HepG2 (cell line): ENCODE data around the gene HNRNPC. TPM values are rescaled to one million over a fixed set of nuclear protein-coding genes. Genes with fewer than 3 reads are reported as not detected.

Experiments
- ARNTL ChIP-seq: sonication (generic); formaldehyde crosslinking; IDR thresholded peaks from 2 replicates; pipeline ENCODE4 v1.4.0; 2020; ENCODE audit warnings: mild to moderate bottlenecking, missing genetic modification reagents
- ERF ChIP-seq: IDR thresholded peaks from 2 replicates; pipeline ENCODE4 v1.6.1; 2018; ENCODE audit warnings: missing biosample characterization, missing genetic modification reagents
- ETV5 ChIP-seq: IDR thresholded peaks from 2 replicates; pipeline ENCODE4 v1.6.1; 2018; ENCODE audit warnings: missing biosample characterization, missing genetic modification reagents, inconsistent platforms, borderline replicate concordance
- FOXK2 ChIP-seq: fragments of 450-650 bp; IDR thresholded peaks from 2 replicates; pipeline ENCODE4 v1.6.1; 2016
- PHF20 ChIP-seq: sonication (generic); formaldehyde crosslinking; IDR thresholded peaks from 2 replicates; pipeline ENCODE4 v1.5.0; 2020; ENCODE audit warnings: mild to moderate bottlenecking, missing genetic modification reagents
- RARA ChIP-seq: IDR thresholded peaks from 2 replicates; pipeline ENCODE4 v1.6.1; 2016; ENCODE audit warnings: missing genetic modification reagents, missing compliant biosample characterization
- SOX5 ChIP-seq: IDR thresholded peaks from 2 replicates; pipeline ENCODE4 v1.6.1; 2016; ENCODE audit warnings: borderline replicate concordance
- SOX6 ChIP-seq, 2 experiments: fragments of 450-650 bp in 1 of 2; sonication (generic) in 1 of 2; formaldehyde crosslinking in 1 of 2; IDR thresholded peaks; 2 replicates each; pipeline versions ENCODE4 v1.4.0 to v1.6.1; 2017 to 2020; ENCODE audit warnings: antibody characterized with exemption in 1 of 2, mild to moderate bottlenecking in 1 of 2, missing genetic modification reagents in 1 of 2
- ZNF543 ChIP-seq: sonication (generic); formaldehyde crosslinking; IDR thresholded peaks from 2 replicates; pipeline ENCODE4 v1.4.0; 2020; ENCODE audit warnings: mild to moderate bottlenecking, missing genetic modification reagents
- ZNF547 ChIP-seq: sonication (generic); formaldehyde crosslinking; IDR thresholded peaks from 2 replicates; pipeline ENCODE4 v1.5.1; 2020; ENCODE audit warnings: mild to moderate bottlenecking, missing genetic modification reagents
- ZNF580 ChIP-seq: IDR thresholded peaks from 2 replicates; pipeline ENCODE4 v1.6.1; 2016; ENCODE audit warnings: low read depth, borderline replicate concordance
- ZNF709 ChIP-seq: sonication (generic); formaldehyde crosslinking; IDR thresholded peaks from 2 replicates; pipeline ENCODE4 v1.5.0; 2020; ENCODE audit warnings: mild to moderate bottlenecking, missing genetic modification reagents
- ZNF720 ChIP-seq: sonication (generic); formaldehyde crosslinking; IDR thresholded peaks from 2 replicates; pipeline ENCODE4 v1.4.0; 2020; ENCODE audit warnings: missing genetic modification reagents
- polyA plus RNA-seq, 8 experiments: library from polyadenylated mRNA; depleted of rRNA in 3 of 8; stranded (reverse) in 7 of 8; unstranded in 1 of 8; fragments of >200 nt; fragmentation: Illumina TruSeq in 4 of 8; extraction: Trizol in 4 of 8; gene quantifications; 2 replicates each; pipeline versions ENCODE4 v1.2.1 to v1.2.3, GENCODE V29; 2011 to 2016; ENCODE audit warnings: low read depth in 4 of 8, missing spikeins in 1 of 8, mixed read lengths in 1 of 8; ENCODE audit not compliant: insufficient read depth in 1 of 8
- total RNA-seq, 5 experiments: library from RNA; depleted of rRNA; stranded (reverse); fragments of >200 nt; fragmentation: Illumina TruSeq; extraction: Trizol; gene quantifications; 2 replicates each; pipeline ENCODE4 v1.2.3, GENCODE V29; 2016; ENCODE audit warnings: low read depth in 1 of 5
- TF ChIP-seq, protein P1 (sequence below), 2 experiments: fragments of 450-650 bp in 1 of 2; sonication (generic) in 1 of 2; formaldehyde crosslinking in 1 of 2; IDR thresholded peaks; 2 replicates each; pipeline versions ENCODE4 v1.6.1 to v1.8.0; 2016 to 2022; ENCODE audit warnings: antibody characterized with exemption in 1 of 2, mild to moderate bottlenecking in 1 of 2, missing genetic modification reagents in 1 of 2
- TF ChIP-seq, protein P2 (sequence below): fragments of 450-650 bp; IDR thresholded peaks from 2 replicates; pipeline ENCODE4 v1.6.1; 2016
- TF ChIP-seq, protein P3 (sequence below): sonication (generic); formaldehyde crosslinking; conservative IDR thresholded peaks from 2 replicates; pipeline ENCODE4 v1.8.0; 2022; ENCODE audit warnings: mild to moderate bottlenecking, moderate library complexity, missing genetic modification reagents

Gene HNRNPC
- total and polyA plus RNA-seq, 2 of the 13 experiments (the other 11 are each of a cell fraction or from before 2014, with no cell fraction given), result 628 to 1,099 TPM

GRCh38 chr14:21308479-21309237 lies 39.4 kb upstream of the HNRNPC start (continued):
- TF ChIP-seq, protein P1, sequence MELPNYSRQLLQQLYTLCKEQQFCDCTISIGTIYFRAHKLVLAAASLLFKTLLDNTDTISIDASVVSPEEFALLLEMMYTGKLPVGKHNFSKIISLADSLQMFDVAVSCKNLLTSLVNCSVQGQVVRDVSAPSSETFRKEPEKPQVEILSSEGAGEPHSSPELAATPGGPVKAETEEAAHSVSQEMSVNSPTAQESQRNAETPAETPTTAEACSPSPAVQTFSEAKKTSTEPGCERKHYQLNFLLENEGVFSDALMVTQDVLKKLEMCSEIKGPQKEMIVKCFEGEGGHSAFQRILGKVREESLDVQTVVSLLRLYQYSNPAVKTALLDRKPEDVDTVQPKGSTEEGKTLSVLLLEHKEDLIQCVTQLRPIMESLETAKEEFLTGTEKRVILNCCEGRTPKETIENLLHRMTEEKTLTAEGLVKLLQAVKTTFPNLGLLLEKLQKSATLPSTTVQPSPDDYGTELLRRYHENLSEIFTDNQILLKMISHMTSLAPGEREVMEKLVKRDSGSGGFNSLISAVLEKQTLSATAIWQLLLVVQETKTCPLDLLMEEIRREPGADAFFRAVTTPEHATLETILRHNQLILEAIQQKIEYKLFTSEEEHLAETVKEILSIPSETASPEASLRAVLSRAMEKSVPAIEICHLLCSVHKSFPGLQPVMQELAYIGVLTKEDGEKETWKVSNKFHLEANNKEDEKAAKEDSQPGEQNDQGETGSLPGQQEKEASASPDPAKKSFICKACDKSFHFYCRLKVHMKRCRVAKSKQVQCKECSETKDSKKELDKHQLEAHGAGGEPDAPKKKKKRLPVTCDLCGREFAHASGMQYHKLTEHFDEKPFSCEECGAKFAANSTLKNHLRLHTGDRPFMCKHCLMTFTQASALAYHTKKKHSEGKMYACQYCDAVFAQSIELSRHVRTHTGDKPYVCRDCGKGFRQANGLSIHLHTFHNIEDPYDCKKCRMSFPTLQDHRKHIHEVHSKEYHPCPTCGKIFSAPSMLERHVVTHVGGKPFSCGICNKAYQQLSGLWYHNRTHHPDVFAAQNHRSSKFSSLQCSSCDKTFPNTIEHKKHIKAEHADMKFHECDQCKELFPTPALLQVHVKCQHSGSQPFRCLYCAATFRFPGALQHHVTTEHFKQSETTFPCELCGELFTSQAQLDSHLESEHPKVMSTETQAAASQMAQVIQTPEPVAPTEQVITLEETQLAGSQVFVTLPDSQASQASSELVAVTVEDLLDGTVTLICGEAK (IDR thresholded peaks at IDR 0.05), result 0 out of 2 replicates have a peak, but pooled peaks have one; percentile 7
- TF ChIP-seq, protein P1 (CRISPR knock-in tag; IDR thresholded peaks at IDR 0.05), result no peak
- TF ChIP-seq ZNF709, result no peak
- no peak for TF ChIP-seq ZNF720 (CRISPR knock-in tag)
- TF ChIP-seq ETV5, result peak; percentile 38; the same call in 1 of the 2 replicates
- TF ChIP-seq ERF (CRISPR knock-in tag), result peak; percentile 83; the same call in 1 of the 2 replicates
- TF ChIP-seq ZNF580 (CRISPR knock-in tag), result peak; percentile 19; the same call in 1 of the 2 replicates
- TF ChIP-seq SOX5, result peak; percentile 29; the same call in 1 of the 2 replicates
- TF ChIP-seq PHF20, result peak; percentile 82
- TF ChIP-seq ZNF547 (CRISPR knock-in tag), result peak; percentile 44; the same call in 1 of the 2 replicates
- TF ChIP-seq FOXK2, result peak; percentile 76; the same call in 1 of the 2 replicates
- peak; percentile 84 for TF ChIP-seq ARNTL
- TF ChIP-seq ZNF543 (CRISPR knock-in tag), result 0 out of 2 replicates have a peak, but pooled peaks have one; percentile 75
- TF ChIP-seq, protein P2, sequence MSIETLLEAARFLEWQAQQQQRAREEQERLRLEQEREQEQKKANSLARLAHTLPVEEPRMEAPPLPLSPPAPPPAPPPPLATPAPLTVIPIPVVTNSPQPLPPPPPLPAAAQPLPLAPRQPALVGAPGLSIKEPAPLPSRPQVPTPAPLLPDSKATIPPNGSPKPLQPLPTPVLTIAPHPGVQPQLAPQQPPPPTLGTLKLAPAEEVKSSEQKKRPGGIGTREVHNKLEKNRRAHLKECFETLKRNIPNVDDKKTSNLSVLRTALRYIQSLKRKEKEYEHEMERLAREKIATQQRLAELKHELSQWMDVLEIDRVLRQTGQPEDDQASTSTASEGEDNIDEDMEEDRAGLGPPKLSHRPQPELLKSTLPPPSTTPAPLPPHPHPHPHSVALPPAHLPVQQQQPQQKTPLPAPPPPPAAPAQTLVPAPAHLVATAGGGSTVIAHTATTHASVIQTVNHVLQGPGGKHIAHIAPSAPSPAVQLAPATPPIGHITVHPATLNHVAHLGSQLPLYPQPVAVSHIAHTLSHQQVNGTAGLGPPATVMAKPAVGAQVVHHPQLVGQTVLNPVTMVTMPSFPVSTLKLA, result peak; percentile 87
- TF ChIP-seq SOX6 (IDR thresholded peaks at IDR 0.05), result no peak
- TF ChIP-seq SOX6 (CRISPR knock-in tag; IDR thresholded peaks at IDR 0.05), result 0 out of 2 replicates have a peak, but pooled peaks have one; percentile 14
- TF ChIP-seq RARA (CRISPR knock-in tag), result peak; percentile 94
- TF ChIP-seq, protein P3, sequence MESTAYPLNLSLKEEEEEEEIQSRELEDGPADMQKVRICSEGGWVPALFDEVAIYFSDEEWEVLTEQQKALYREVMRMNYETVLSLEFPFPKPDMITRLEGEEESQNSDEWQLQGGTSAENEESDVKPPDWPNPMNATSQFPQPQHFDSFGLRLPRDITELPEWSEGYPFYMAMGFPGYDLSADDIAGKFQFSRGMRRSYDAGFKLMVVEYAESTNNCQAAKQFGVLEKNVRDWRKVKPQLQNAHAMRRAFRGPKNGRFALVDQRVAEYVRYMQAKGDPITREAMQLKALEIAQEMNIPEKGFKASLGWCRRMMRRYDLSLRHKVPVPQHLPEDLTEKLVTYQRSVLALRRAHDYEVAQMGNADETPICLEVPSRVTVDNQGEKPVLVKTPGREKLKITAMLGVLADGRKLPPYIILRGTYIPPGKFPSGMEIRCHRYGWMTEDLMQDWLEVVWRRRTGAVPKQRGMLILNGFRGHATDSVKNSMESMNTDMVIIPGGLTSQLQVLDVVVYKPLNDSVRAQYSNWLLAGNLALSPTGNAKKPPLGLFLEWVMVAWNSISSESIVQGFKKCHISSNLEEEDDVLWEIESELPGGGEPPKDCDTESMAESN, result peak; percentile 48; the same call in 1 of the 2 replicates
